Lower lobe of right lung (tissue), 2 donors: ENCODE measurements around the gene CHEK1. TPM values are rescaled to one million over a fixed set of nuclear protein-coding genes. Genes with fewer than 3 reads are reported as not detected.
A peak's percentile ranks its signal among the peaks of the same experiment; 100 is the strongest.

Source experiments
- ATAC-seq, 2 donors: fragments of 200-7000 bp; cut with Tn5 transposase; one replicate each; pipeline ENCODE4 v1.9.1; 2020 to 2022; ENCODE audit warnings: mild to moderate bottlenecking in 2 of 2, moderate library complexity in 2 of 2
- DNase-seq: peaks from one replicate; pipeline ENCODE4 v3.0.0-alpha.2; 2020
- H3K27ac ChIP-seq: fragments of 200-600 bp; one replicate; pipeline ENCODE4 v1.8.0; 2022
- H3K27me3 ChIP-seq: fragments of 200-600 bp; one replicate; pipeline ENCODE4 v1.8.0; 2022; ENCODE audit warnings: low read depth
- H3K36me3 ChIP-seq: fragments of 200-600 bp; one replicate; pipeline ENCODE4 v1.8.0; 2022; ENCODE audit warnings: mild to moderate bottlenecking
- H3K4me1 ChIP-seq: fragments of 200-600 bp; one replicate; pipeline ENCODE4 v1.8.0; 2022
- H3K4me3 ChIP-seq: fragments of 200-600 bp; one replicate; pipeline ENCODE4 v1.8.0; 2022; ENCODE audit warnings: mild to moderate bottlenecking
- H3K9me3 ChIP-seq: fragments of 200-600 bp; one replicate; pipeline ENCODE4 v1.8.0; 2022
- CTCF ChIP-seq: fragments of 200-600 bp; IDR thresholded peaks from one replicate; pipeline ENCODE4 v1.8.0; 2022; ENCODE audit warnings: antibody characterized with exemption, mild to moderate bottlenecking
- intact Hi-C: fragments of 100-400 bp; cut with DNase I; formaldehyde crosslinking; loops from one replicate; pipeline ENCODE4 v1.11.0; 2022
- total RNA-seq: library from RNA; stranded (reverse); fragmentation: NEBNext Ultra II Directional; extraction: Animal tissue kit (Norgen Biotek cat#: 25700); gene quantifications from one replicate; pipeline ENCODE4 v1.2.1, GENCODE V29; 2021
- donor health status: DM: no; HTN: yes; CAD: no; lungs with severe emphysema.

CHEK1 gene
- total RNA-seq, 1 donor from 2014 or later, result 3.5 TPM

GRCh38 chr11:125586623-125587022, 38.3 kb upstream of the CHEK1 start:
- no peaks in the 10 kb centered on the region for H3K9me3 ChIP-seq
- H3K4me1 ChIP-seq, result peaks cover 5% of the 10 kb centered on the region
- intact Hi-C loops, result no loop called here
- no peak for TF ChIP-seq CTCF
- H3K4me3 ChIP-seq, result no peak overlapping the region
- H3K27me3 ChIP-seq, result no peaks in the 10 kb centered on the region
- ATAC-seq (no peak), DNase-seq (no peak)
- no peak overlapping the region for H3K27ac ChIP-seq
- peaks cover 31% of the 10 kb centered on the region for H3K36me3 ChIP-seq

GRCh38 chr11:125587480-125587879, 37.5 kb upstream of the CHEK1 start:
- Histone ChIP-seq H3K4me3 (no peak overlapping the region), H3K4me1 (peaks cover 5% of the 10 kb centered on the region), H3K27ac (no peak overlapping the region), H3K36me3 (peaks cover 23% of the 10 kb centered on the region), H3K27me3 (no peaks in the 10 kb centered on the region), H3K9me3 (no peaks in the 10 kb centered on the region)
- intact Hi-C loops, result no loop called here
- DNase-seq (no peak), ATAC-seq (no peak)
- no peak for TF ChIP-seq CTCF

GRCh38 chr11:125588505-125588904, 36.5 kb upstream of the CHEK1 start:
- no peak for TF ChIP-seq CTCF
- intact Hi-C loops, result no loop called here

GRCh38 chr11:125591649-125592304, 33.2 kb upstream of the CHEK1 start:
- TF ChIP-seq CTCF, result no peak
- peak overlapping the region; percentile 99 for H3K27ac ChIP-seq
- peaks cover 36% of the 10 kb centered on the region for H3K4me1 ChIP-seq
- ATAC-seq (peak; percentile 43 to 54), DNase-seq (peak; percentile 59)
- intact Hi-C loops, result no loop called here
- no peaks in the 10 kb centered on the region for H3K9me3 ChIP-seq
- H3K36me3 ChIP-seq, result peaks cover 8% of the 10 kb centered on the region
- H3K27me3 ChIP-seq, result no peaks in the 10 kb centered on the region
- peak overlapping the region; percentile 60 for H3K4me3 ChIP-seq

More at GRCh38 chr11:125588505-125588904, 36.5 kb upstream of the CHEK1 start:
- H3K27ac ChIP-seq, result no peak overlapping the region
- no peaks in the 10 kb centered on the region for H3K27me3 ChIP-seq
- ATAC-seq (no peak), DNase-seq (no peak)
- H3K9me3 ChIP-seq, result no peaks in the 10 kb centered on the region
- H3K36me3 ChIP-seq, result peaks cover 13% of the 10 kb centered on the region
- H3K4me1 ChIP-seq, result peaks cover 9% of the 10 kb centered on the region
- H3K4me3 ChIP-seq, result no peak overlapping the region

- intact Hi-C loops, result no loop called here
- Histone ChIP-seq H3K36me3 (peaks cover 16% of the 10 kb centered on the region), H3K9me3 (no peaks in the 10 kb centered on the region), H3K4me1 (peaks cover 36% of the 10 kb centered on the region), H3K4me3 (peak within 1 kb of the TSS; percentile 60), H3K27me3 (no peaks in the 10 kb centered on the region), H3K27ac (peak within 1 kb of the TSS; percentile 99)
- ATAC-seq (peak; percentile 98), DNase-seq (peak; percentile 100)
- no peak for TF ChIP-seq CTCF
Observed at GRCh38 chr11:125592305-125593113, 32.5 kb upstream of the CHEK1 start, which contains the start of gene STT3A. Gene STT3A (plus strand): TSS chr11:125592852. CDS start chr11:125595916, 3,064 bp downstream.
